T follicular helper cell (primary cell): Measurements from ENCODE around the gene ANKS1A.
"Not testable (repeated sequence)": the region's sequence is repeated elsewhere in the genome, so short reads cannot be mapped to it uniquely, and the experiment has no call there.

ENCODE experiments used
- DNase-seq: peaks from one replicate; pipeline ENCODE4 v3.0.0-alpha.2; 2020; ENCODE audit warnings: low read depth

The ANKS1A gene

DNA sequence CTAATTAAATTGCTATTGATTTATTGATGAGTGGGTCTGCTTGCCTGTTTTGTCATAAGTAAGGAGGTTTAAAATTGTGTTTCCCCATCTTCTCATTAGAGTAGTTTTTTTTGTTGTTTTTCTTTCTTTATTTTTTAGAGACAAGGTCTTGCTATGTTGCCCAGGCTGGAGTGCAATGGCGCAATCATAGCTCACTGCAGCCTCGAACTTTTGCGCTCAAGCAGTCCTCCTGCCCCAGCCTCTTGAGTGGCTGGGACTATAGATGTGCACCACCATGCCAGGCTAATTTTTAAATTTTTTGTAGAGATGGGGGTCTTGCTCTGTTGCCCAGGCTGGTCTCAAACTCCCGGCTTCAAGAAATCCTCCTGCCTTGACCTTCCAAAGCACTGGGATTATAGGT is 31.0 kb downstream of the ANKS1A start:
- no peak for DNase-seq

DNA sequence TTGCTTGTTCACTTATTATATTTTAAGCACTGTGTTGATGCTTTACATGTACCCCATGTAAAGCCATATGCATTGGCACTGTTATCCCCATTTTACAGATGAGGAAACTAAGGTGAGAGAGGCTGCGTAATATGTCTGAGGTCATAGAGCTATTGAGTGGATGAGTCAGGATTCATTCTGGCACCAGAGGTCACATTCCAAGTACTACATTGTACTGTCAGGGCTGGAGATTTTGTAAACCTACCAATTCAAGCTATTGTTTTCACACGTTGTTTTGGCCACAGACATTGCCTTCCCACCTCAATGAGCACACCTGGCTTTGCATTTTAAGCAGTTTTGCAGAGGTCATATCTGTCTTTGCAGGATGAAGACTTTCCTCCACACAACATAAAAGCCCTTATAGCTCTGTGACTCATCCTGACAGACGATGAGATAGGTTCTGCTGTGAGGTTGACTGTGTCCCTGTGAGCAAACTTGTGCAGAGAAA is 33.2 kb downstream of the ANKS1A start:
- DNase-seq, result no peak

DNA sequence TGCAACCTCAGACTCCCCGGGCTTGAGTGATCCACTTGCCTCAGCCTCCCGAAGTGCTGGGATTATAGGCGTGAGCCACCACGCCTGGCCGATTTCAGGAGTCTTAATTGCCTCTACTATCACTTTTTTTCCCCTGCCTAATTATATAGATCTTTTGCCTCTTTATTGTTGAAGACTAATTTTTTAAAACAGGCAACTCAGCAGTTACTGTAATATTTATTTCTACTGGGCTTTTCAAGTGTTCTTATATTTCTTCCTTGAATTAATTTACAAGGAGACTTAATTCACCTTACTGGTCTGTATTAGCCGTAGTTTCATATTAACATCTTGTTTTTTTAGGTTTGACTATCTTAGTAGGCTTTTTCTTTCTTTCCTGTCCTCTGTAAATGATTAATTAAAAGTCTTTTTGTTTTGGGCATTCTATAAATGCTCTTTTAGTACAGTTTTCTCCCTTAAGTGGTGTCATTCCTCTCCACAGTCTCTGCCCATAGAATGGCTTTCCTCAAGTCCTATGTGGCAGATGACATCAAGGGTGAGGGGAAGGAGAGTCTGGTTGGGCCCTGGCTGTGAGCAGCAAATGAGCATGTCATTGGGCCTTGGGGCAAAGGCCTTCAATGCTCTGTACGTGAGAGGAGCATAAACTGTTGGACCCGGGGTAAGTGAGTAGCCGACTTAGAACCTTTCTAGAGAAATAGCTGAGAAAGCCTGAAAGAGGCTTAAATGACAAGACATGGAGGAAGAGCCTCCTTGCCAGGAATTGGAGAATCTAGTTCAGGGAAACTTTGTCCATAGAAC is 36.0 kb downstream of the ANKS1A start:
- no peak for DNase-seq

- no peak for DNase-seq
Measured at GRCh38 chr6:34926655-34927054, 37.6 kb downstream of the ANKS1A start.

DNA sequence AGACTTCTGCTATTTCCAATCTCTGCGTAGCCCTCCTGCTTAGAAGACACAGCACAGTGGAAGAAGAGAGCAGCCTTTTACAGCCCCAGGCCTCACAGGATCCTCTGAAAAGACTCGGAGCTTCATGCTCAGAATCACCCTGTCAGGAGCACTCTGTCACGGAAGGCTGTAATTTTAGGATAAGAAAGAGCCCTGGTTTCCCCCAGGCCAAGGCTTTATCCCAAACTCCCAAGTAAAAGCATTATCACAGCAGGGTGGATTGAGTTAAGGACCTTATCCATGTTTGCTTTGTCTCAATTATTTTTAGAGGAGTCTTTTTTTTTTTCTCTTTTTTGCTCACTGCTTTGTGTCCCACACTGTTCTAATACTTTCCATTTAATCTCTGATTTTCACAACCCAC is 39.2 kb downstream of the ANKS1A start:
- DNase-seq, result no peak

DNA sequence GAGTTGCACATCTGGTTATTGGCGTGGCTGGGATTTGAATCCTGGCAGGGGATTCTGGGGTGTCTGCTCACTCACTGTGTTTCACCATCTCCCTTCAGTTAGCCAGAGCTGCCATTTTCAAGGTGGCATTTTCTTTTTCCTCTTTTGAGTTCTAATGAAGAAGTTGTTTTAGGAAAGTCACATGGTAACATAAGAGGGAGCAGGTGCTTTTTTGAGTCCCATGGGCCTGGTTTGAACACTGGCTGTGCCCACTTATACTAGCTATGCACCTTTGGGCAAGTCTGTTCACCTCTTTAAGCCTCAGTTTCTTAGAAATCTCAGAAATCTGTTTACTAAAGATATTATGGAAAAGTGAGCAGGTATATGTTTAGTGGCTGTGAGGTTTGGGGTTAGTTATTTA is 39.6 kb downstream of the ANKS1A start:
- DNase-seq, result no peak

GRCh38 chr6:34929241-34929978 is 40.4 kb downstream of the ANKS1A start:
- DNase-seq, result no peak

DNA sequence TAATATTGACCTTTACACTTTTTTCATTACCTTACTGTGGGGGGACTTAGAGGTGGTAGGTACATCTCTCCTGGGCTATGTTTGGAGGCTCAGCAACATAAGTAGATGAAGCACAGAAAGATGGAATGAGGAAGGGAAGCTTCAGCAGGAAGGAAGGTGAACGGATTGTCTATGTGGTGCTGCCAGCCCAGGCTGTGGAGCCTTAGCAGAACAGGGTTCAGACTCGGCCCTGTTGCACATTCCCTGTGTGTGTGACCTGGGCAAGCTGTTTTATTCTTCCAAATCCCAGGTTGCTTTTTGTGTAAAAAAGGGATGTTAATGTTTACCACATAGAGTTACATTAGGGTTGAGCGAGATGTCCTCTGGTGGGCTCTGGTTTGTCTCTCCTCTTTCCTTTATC is 41.2 kb downstream of the ANKS1A start:
- no peak for DNase-seq

GRCh38 chr6:34932202-34932601 is 43.1 kb downstream of the ANKS1A start:
- DNase-seq, result not testable (repeated sequence)

DNA sequence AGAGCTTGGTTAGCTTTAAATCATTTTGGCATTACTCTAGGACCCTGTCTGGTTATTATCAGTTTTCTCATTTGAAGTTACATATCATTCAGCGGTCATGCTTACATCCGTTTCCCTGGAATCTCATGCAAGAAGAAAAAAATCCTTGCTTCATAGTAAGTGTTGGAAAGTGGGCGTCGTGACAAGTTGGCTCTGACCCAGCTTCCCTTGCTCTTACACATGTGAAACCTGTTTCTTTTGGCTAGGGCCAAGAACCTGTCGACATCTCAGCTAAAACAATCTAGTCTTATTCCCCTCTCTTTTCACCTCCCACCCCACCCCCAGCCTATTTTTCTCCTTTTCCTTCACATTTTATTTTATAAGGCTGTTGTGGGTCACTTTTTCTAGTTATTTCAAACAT is 45.5 kb downstream of the ANKS1A start:
- DNase-seq, result no peak

DNA sequence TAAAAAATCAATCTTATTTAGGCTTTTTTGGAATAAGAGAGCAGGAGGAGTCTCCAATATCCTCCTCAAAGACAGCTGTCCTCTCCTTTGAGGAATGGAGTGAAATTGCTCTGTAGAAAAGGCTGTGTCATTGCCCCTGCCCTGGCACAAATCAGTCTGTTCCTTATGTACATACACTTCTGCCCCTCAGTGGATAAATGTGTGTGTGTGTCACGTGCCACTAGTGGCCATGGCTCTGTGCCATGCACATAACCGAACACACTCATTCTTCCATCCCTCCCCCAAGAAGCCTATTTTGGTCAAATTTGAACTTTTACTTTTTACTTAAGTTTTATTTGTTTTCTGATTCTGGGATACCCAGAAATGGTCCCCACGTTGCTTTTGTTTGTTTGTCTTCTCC is 49.2 kb downstream of the ANKS1A start:
- DNase-seq, result no peak

DNA sequence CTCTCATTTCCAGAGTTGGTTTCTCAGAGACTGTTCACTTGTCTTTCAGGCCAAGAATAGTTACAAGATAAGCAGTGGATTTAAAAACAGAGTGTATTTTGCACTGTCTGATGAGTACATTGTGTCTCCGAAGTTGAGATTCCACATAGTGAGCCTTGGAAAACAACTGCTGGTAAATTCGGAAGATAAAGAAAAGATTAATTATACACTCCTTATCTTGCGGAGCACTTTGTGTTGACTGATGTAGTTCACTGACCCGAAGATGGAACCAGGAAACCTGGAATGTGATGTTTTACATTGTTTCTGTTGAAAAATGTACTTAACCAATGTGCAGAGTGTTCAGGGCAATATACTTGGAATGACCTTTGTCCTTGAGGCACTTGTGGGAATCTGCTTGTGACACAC is 51.0 kb downstream of the ANKS1A start:
- DNase-seq, result no peak

DNA sequence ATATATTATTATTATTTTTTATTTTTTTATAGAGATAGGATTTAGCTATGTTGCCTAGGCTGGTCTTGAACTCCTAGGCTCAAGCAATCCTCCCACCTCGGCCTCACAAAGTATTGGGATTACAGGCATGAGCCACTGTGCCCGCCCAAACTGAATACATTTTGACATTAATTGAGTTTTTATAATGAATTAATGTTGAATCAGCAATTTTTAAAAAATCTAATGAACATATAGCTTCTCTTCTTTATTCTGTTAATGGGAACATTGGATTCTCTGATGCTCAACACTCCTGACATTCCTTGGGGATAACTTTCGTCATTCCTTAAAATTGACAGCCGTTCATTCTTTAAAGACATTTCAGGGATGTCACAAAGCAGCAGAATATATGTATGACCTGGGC is 52.4 kb downstream of the ANKS1A start:
- DNase-seq, result no peak

DNA sequence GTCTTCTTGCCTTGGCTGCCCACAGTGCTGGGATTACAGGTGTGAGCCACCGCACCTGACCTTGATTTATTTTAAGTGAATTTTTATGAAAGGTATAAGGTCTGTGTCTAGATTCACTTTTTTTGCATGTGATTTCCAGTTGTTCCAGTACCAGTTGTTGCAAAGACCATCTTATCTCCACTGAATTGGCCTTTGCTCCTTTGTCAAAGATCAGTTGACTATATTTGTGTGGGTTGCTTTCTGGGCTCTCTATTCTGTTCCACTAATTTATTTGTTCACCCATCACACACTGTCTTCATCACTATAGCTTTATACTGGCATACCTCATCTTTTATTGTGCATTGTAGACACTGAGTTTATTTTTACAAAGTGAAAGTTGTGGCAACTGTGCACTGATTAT is 56.3 kb downstream of the ANKS1A start:
- DNase-seq, result no peak

- DNase-seq, result no peak
Measured at GRCh38 chr6:34947561-34947960, 58.5 kb downstream of the ANKS1A start.

GRCh38 chr6:34949636-34950035 is 60.6 kb downstream of the ANKS1A start:
- no peak for DNase-seq

DNA sequence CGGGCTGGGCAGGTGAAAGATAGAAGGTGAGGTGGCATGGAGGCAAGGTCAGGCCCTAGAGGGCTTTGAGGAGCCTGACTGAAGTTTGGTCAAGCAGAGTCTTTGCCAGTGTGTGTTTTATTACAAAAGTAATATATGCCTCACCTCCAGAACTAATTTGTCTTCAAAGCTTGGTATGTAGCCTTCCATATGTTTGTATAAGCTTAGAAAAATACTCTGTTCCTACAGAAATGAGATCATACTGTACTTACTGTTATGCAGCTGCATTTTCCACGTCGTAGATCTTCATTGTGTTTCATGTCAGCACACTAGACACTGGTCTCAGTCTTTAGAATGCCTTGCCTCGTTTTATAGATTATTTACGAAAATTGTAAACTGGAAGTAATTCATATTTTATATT is 61.8 kb downstream of the ANKS1A start:
- no peak for DNase-seq

- no peak for DNase-seq
Measured at GRCh38 chr6:34951731-34952130, 62.7 kb downstream of the ANKS1A start.

DNA sequence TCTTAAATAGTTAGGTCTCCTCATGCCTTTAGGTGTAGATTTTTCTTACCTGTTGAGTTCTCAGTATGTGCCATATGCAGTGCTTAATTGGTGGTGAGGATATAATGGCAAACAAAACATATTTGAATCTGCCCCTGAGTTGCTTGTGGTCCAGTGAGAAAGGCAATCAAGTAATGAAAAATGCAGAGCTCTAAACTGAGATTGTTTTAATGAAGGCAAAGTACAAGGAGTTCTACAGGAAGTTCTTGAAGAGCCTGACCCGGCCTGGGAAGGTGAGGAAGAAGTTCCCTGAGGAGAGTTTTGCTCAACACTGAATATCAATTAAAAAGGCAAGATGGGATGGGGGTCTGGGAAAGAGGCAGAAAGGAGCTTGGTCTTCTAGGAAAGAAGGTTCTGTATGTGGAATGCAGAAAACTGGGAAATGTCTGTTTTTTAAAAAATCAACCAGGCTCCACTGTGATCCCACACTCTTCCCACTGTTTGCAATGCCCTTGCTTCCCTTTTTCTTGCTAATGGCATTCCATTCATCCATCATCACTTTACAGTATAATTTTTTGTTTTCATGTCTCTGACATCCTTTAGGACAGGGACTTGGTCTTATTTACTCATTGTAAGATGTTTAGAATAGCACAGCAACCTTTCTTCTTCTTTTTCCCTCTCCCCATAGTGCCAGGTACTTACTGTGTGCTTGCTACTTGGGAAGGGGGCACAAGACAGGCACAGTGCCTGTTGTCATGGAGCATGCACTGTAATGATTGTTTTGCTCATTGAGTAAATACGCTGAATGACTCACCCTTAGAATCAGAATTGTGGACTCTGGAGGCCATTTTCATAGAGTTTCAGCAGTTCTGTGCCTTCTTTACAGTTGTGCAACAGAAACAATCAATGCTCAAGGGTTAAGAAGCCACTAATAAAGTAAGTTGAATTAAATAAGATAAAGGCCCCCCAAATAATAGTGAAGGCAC is 64.3 kb downstream of the ANKS1A start:
- DNase-seq, result no peak

DNA sequence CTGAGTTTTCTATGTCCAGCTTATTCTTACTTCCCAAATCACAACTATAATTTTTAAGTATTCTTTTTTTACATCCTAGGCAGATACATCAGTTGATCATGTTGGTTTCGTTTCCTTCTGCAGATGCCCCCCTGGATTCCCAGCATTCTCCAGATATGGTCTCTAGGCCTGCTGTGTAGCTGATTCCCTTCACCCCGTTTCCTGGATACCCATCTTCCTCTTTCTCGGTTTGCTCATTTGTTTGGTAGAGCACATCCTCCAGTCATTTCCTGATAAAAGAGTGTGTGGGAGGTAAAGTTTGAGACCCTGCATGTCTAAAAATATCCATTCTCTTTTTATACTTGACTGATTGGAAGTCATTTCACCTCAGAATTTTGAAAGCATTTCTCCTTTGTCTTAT is 66.4 kb downstream of the ANKS1A start:
- DNase-seq, result no peak

GRCh38 chr6:34957231-34957783 is 68.3 kb downstream of the ANKS1A start:
- DNase-seq, result no peak

- DNase-seq, result no peak
Measured at GRCh38 chr6:34958734-34959133, 69.7 kb downstream of the ANKS1A start.
